Measurements from ENCODE around the gene PKLR.

The PKLR gene

GRCh38 chr1:155282488-155283091 is 18.6 kb downstream of the PKLR start:
- DNase-seq = no peak

GRCh38 chr1:155279268-155279667 is 22.0 kb downstream of the PKLR start:
- DNase-seq = no peak

DNA sequence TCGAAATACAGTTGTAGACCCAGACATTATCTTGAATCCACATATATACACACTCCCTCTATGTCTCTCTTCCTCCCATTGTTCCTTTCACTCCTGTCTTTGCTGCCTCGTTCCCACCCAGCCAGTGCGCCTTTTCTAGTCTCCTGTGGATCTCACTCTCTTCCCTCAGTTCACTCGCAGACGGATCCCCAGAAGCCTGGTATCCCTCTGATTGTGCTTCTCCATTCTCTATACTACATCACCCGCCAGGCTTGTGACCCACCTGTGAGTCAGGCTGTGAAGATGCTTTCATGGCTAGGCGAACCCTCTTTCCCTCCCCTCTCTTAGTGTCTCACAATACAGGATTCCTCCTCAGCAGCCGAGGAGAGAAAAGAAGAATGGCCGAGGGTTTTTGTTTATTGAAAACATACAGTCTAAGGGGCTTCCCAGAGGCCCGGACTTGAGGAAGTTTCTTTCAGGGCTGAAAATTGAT is 22.5 kb downstream of the PKLR start:
- no peak for DNase-seq

DNA sequence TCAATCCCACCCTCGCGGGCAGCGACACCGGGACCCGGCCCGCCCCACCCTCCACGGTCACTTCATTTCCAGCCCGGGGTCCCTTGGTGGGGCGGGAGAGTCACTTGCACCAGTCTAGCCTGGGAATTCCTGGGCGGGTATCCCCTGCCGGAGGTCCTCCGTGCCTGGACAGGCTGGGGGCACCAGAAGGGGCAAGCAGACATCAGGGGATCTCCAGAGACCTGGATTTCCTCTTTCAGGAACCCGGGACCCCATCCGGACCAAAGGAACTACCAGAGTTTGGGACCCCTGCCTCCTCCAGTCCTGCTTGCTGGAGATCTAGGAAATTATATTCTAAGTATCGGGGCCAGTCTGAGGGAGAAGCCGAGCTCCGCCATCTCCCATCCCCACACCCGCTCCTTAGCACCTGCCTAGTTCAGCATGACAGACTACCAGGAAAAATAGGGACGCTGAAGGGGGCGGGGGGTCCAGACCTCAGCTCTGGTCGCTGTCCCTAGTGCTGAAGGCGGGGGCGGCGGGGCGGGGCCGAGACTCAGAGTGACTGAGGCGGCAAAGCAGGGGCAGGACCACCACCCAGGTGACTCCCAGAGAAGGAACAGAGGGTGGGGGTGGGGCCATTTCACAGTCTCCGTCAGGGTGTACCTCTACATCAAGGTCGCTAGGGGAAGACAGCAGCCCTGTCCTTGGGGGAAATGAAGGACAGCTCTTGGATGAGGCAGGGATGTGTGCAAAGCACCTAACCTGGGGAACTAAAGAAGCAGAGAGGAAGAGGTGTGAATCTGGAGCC is 23.1 kb downstream of the PKLR start:
- DNase-seq = peak; percentile 85

DNA sequence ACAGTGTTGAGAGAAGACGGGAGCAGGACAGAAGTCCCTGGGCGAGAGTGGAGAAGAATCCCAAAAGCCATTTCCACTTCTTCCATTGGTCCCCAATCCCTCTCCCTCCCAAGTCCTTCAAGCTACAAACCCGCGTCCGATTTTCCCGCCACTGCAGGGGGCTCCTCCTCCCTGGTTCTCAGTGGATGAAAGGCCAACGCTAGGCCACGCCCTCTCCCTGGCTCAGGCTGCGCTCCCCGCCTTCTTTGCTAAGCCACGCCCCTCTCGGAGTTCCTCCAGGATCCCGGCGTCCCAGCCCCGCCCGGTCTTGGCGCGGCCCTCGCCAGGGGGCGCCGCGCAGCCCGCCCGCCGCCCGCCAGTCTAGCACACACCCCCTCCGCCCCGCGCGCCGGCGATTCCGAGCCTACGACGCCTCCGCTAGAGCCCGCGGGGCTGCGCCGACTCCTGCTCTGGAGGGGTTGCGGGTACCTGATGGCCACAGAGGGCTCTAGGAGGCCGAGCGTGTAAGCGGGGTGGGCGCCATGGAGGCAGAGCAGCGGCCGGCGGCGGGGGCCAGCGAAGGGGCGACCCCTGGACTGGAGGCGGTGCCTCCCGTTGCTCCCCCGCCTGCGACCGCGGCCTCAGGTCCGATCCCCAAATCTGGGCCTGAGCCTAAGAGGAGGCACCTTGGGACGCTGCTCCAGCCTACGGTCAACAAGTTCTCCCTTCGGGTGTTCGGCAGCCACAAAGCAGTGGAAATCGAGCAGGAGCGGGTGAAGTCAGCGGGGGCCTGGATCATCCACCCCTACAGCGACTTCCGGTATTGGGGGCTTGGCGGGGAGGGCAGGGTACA is 24.0 kb downstream of the PKLR start, which contains the start of gene HCN3:
Gene HCN3 (plus strand): TSS at position 394 of the 832 bp plus-strand sequence. CDS start 128 bp downstream, at position 522.
- DNase-seq = peak; percentile 98

GRCh38 chr1:155273343-155274245 is 27.6 kb downstream of the PKLR start, which contains the start of gene CLK2:
Gene CLK2, minus strand, starts transcription at chr1:155273504. Its CDS starts 2,527 bp downstream, at chr1:155270977.
- DNase-seq = peak; percentile 96

GRCh38 chr1:155272466-155273342 is 28.5 kb downstream of the PKLR start:
- peak; percentile 77 for DNase-seq

DNA sequence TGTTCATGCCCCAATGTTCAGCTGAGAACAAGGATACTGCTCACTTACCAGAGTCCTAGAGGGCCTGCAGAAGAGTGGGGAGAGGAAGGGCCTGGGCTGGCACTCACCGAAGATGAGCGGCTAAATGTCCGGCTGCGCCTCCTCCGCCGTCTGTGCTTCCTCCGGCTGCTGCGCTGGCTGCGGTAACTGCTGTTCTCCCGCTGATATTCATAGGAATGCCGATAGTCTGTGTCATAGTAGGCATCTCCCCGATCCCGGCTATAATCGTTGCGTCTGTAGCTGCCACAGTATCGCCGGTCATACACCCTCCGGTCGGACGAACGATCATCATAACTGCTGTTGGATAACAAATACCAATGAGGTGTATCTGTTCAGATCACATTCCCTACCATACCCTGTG is 31.9 kb downstream of the PKLR start:
- no peak for DNase-seq

DNA sequence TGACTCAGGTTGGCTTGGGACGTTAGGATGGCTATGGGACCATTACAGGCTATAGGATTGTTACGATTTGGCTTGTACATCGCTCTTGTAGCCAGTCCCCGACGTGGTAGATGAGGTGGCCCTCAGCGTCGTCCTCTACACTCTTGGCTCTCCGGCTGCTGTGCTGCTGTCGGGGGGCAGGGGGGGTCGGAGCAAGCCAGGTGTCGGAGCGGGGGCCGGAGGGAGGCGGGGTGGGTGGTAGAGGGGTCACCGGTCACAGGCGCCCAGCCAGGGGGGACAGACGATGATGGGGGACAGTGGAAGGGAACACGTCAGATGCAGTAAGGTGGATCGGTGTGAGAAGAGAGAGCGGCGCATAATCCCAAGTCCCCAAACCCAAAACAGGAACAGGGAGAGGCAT is 32.6 kb downstream of the PKLR start:
- DNase-seq = no peak

DNA sequence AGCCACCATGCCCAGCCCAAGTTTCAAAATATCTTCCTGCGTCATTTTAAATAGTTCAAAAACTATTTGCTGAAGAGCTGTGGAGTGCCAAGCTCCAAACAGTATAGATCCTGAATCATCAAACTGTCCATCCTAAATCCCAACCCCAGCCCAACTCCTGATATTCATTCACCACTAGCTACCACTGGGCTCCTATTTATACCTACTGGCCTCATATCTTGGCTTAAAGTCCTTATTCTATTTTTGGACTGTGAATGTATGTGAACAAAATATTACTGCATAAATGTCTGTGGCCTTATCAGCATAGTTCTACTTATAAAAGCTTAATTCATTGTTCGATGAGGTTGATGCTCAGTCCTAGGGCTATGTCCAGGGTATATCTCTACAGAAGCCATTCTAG is 33.9 kb downstream of the PKLR start:
- no peak for DNase-seq

- DNase-seq = no peak
Observed at GRCh38 chr1:155266553-155266952, 34.7 kb downstream of the PKLR start.

- no peak for DNase-seq
Observed at GRCh38 chr1:155263067-155263466, 38.2 kb downstream of the PKLR start.

DNA sequence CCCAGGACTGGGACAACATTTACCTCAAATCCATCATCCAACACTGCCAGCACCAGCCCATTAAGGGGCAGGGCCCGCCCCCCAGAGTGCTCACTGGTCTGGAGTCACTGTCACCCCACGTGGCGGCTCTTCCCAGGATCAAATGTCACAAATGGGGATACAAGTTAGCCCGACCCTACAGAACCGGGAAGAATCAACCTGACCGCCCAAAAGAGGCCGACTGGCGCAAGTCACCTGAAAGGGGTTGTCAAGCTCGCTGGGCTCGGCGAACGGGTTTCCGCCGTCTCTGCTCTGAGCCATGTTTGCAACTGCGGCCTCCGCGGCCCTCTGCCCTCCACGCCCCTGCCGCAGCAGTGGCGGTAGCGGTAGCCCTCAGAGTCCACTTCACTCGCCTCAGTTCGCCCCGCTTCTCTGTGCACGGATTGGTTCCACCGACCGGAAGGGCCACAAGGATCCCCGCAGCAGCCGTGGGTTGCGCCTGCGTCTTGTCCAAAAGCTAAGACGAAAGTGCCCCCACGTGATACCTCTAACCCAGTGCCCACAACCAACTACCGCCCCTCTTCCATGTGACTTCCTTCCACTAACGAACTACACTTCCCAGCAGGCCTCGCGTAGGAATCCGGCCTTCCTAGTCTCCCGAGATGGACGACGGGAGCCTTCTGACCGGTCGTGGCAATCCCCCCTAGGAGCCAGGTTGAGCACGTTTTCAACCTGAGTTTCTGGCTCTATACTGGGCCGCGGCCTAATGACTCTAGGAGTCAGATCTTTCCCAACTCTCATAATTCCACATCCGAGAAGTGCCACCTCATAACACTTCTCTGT is 39.2 kb downstream of the PKLR start, which contains the start of gene SCAMP3:
Gene SCAMP3 (minus strand): TSS at position 509 of the 822 bp plus-strand sequence. CDS start 209 bp downstream, at position 300.
- DNase-seq = peak; percentile 97

DNA sequence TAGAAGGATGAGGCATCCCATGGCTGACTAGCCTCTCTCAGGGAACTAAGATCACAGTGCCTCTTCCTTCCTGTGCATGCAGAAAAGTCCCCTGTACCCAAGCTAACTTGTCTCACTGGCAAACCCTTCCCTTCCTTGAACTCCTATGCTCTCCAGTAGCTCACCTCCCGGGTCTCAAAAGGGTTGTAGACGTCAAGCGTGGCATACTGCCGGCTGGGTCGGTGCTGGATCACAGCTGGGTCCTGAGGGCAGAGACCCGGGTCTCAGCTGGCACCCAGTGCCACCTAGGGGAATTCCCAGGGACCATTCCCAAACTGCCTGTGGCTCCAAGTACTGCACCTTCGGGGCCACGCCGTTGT is 39.8 kb downstream of the PKLR start:
- no peak for DNase-seq

DNA sequence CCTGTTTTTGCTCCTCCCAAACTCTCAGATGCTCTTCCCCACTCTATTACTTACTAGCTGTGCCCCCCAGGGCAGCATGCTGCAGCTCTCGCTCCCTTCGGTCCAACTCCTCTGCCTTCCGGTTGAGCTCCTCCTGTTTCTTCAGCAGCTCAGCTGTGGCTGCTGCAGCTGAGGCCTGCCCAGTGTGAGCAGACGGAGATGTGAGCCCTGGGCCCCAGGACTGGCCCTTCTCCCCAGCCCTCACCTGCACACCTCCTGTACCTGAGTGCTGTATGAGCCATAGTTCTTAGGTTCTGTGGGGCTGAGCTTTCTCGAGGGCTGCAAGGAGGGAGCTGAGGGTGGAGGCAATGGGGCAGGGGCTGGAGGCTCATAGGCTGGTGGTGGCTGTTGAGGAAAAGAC is 41.0 kb downstream of the PKLR start:
- no peak for DNase-seq

GRCh38 chr1:155256058-155256852 is 45.0 kb downstream of the PKLR start:
- no peak for DNase-seq

GRCh38 chr1:155255243-155256007 is 45.8 kb downstream of the PKLR start, which contains the start of gene ENTREP3:
Gene ENTREP3, minus strand, starts transcription at chr1:155255483. Its CDS starts 606 bp downstream, at chr1:155254877.
- DNase-seq = peak; percentile 84

GRCh38 chr1:155254714-155255242 is 46.5 kb downstream of the PKLR start:
- no peak for DNase-seq
